AG09309 (cell line): Measurements from ENCODE around the gene FCHSD2.

Experiments used
- DNase-seq: peaks from one replicate; pipeline ENCODE4 v3.0.0-alpha.2; 2010; ENCODE audit warnings: low read depth
- H3K4me3 ChIP-seq: 2 replicates; pipeline ENCODE4 v1.5.1; 2011; ENCODE audit warnings: mild to moderate bottlenecking, low read depth, low read length, moderate library complexity; ENCODE audit not compliant: control insufficient read depth
- TF ChIP-seq, protein P1 (sequence below): IDR thresholded peaks from 2 replicates; pipeline ENCODE4 v1.5.1; 2011; ENCODE audit warnings: mild to moderate bottlenecking, low read depth, low read length, inconsistent platforms; ENCODE audit not compliant: insufficient read depth, control insufficient read depth; ENCODE audit errors: missing control alignments

The FCHSD2 gene

DNA sequence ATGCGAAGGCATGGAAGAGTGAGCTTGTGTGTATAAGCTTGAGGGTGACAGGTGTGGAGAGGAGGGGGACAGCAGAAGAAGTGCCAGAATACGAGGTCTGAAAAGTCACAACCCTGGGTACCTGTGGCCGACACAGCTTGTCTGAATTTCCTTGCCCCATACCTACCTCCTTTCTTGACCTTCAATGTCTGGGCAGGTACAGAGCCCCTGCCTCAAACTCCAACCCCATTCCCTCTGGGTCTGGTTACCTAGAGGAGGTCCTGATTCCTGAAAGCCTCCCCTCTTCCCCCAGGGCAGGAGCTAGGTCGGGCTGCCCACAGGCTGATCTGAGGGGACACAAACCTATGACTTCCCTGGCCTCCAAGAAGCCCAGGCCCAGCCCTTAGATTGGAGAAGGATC, 36.6 kb upstream of the FCHSD2 start:
- no peak for DNase-seq
- H3K4me3 ChIP-seq = no peak overlapping the region
- TF ChIP-seq, protein P1, sequence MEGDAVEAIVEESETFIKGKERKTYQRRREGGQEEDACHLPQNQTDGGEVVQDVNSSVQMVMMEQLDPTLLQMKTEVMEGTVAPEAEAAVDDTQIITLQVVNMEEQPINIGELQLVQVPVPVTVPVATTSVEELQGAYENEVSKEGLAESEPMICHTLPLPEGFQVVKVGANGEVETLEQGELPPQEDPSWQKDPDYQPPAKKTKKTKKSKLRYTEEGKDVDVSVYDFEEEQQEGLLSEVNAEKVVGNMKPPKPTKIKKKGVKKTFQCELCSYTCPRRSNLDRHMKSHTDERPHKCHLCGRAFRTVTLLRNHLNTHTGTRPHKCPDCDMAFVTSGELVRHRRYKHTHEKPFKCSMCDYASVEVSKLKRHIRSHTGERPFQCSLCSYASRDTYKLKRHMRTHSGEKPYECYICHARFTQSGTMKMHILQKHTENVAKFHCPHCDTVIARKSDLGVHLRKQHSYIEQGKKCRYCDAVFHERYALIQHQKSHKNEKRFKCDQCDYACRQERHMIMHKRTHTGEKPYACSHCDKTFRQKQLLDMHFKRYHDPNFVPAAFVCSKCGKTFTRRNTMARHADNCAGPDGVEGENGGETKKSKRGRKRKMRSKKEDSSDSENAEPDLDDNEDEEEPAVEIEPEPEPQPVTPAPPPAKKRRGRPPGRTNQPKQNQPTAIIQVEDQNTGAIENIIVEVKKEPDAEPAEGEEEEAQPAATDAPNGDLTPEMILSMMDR = no peak

DNA sequence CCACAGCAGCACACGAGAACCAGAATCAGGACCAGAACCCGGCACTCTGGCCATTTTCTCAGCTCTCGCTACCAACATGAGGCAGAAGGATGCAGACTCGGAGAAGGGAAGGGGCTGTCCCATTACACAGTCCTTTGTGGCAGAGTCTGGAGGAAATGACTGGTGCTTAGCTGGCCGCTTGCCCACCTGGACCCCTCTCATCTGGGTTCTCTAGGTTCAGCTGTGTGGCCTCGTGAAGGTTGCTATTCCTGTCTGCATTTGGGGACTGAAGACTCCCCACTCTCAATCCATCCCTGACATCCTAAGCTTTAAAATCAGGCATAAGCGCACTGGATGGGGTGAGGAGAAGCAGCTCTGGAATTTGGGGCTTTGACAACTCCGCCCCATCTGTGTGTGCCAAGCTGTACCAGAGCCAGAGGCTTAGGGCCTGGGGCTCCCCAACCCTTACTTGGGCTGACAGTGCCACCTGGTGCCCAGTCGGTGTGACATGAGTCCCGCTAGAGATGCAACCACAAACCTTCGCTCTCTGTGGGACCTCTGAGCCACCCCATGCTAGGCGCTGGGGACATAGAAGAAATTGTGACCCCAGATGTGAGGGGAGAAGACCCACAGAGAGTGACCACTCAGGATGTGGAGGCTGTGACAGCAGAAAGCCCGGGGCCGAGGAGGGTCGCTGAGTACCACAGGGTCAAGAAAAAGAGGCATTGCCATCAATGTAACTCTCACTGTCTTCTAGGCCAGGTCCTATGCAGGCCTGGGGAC, 35.8 kb upstream of the FCHSD2 start:
- H3K4me3 ChIP-seq = no peak overlapping the region
- DNase-seq = peak; percentile 64
- TF ChIP-seq, protein P1 = peak; percentile 82

DNA sequence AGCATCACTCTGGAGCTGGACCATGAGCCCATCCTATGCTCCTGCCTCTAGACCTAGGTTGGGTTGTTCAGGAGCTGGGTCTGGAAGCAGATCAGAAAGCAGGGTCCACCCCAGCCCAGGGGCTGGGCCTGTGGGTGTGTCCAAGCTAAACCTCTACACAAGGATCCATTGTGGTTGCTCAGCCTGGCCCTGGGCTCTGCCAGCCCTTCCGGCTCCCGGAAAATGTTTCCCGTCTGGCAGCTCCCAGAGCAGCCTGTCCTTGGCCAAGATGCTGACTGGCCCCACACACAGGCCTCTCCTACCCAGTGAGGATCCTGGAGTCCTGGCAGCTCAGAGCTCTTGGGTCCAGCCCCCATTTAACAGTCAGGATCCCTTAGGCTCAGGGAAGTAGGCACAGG, 35.3 kb upstream of the FCHSD2 start:
- TF ChIP-seq, protein P1 = no peak
- H3K4me3 ChIP-seq = no peak overlapping the region
- no peak for DNase-seq

DNA sequence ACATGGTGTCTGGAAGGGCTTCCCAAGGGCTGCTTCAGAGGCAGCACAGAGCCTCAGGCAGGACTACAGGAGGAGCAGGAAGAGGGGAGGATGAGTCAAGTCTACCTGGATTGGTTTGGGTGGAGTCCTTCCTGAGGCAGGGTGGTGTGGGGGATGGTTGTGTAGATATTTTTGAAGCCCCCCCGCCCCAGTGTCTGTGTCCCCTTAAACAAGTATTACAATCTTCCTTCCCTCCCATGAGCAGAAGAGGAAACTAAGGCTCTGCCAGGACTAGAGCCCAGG, 34.7 kb upstream of the FCHSD2 start:
- H3K4me3 ChIP-seq = no peak overlapping the region
- TF ChIP-seq, protein P1 = no peak

DNA sequence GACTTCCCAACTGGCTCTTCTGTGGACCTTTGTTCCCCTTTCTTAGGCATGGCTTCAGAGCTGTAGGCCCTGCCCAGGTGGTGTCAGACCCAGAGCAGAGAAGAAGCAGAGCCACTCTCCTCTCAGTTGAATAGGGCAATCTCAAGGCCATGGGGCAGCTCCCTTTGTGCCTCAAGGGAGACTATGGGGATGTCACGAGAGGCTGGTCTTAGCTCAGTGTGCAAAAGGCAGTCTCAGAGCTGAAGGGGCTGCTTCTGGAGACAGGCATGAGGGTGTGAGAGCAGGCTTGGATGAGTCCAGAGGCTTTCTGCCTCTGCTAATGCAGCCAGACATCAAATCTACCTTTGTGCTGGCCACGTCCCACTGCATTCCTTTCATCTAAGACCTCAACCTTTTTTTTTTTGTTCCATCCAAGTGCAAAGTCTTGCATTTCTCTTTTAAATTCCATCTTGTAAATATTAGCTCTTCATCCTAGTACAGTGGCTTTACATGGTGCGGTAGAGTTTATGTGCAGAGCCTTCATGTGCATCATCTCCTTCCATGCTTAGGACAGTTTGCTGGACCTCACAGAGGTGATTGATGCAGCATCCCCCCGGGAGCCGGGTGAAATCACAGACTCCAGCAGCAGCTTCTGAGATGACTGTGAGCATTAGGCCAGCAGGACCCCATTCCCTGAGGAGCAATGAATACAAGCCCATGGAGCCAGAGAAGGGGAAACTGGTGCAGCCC, 34.2 kb upstream of the FCHSD2 start:
- TF ChIP-seq, protein P1 = no peak
- no peak for DNase-seq
- H3K4me3 ChIP-seq = no peak overlapping the region

More for the DNA sequence above, 34.7 kb upstream of the FCHSD2 start:
- DNase-seq = no peak

DNA sequence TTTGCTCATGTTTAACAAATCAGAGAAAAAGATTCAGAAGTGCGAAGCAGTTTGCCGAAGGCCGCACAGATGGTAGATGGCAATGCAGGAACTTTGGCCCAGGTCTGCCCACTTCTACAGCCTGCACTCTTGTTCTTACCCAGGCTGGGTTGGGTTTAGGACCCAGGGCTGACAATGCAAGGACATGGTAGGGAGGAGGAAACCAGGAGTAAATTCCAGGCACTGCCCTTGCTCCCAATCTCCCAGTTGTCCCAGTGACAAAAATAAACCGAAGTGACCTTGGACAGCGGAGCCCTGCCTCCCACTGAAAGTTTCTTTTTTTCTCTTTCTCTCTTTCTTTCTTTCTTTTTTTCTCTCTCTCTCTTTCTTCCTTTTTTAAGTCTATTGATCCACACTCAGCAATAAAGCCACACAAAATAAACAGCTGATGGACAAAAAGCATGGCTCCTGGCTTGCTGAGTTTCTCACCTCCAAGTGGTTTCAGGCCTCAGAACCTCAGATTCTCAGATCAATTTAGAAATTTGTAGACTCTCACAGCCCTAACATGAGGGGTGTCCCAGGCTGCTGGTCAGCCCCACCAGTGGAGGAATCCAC, 33.5 kb upstream of the FCHSD2 start:
- TF ChIP-seq, protein P1 = no peak
- H3K4me3 ChIP-seq = no peak overlapping the region
- DNase-seq = no peak
